Hematopoietic multipotent progenitor cell treated with erythropoietin and hydrocortisone succinate and interleukin-3 and kit ligand, for 17 days (in vitro differentiated cells): ENCODE measurements around the gene PRH1.

ENCODE experiments used
- DNase-seq: peaks from one replicate; pipeline ENCODE4 v3.0.0-alpha.2; 2015; ENCODE audit warnings: low spot score

Gene PRH1

GRCh38 chr12:10838461-10838860 is 45.6 kb downstream of the PRH1 start:
- no peak for DNase-seq
